ENCODE results near the gene IMMP2L.

Gene IMMP2L

DNA sequence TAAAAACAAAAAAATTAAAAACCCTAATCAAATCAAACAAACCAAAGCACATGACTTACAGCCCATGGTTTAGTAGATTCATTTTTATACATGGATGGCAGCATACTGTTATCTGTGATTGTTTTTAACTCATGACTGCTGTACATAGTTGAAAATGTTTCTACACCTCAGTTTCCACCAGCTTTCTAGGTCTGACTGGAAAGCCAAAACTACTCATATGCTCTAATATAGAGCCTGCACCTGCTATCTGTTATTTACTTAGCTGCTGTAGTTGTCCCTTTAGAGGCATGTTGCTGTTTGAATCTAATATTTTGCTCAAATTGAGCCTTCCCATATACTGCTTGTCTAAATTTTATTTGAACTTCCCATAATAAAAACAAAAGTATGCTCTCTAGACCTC is 761.3 kb downstream of the IMMP2L start:
- Mint-ChIP-seq H3K36me3 (ENCODE audit: low read depth) (no peaks in the 10 kb centered on the region), H3K4me3 (no peak overlapping the region), H3K27ac (no peak overlapping the region), H3K9me3 (no peaks in the 10 kb centered on the region), H3K27me3 (ENCODE audit: low read depth, poor library complexity) (no peaks in the 10 kb centered on the region), H3K4me1 (no peaks in the 10 kb centered on the region)
- TF ChIP-seq CTCF (IDR thresholded peaks at IDR 0.05): no peak
- no peak for DNase-seq

- no peak for TF ChIP-seq CTCF (IDR thresholded peaks at IDR 0.05)
- no peaks in the 10 kb centered on the region for H3K36me3 Mint-ChIP-seq (ENCODE audit: low read depth)
- no peak overlapping the region for H3K4me3 Mint-ChIP-seq
- no peaks in the 10 kb centered on the region for H3K9me3 Mint-ChIP-seq
- no peaks in the 10 kb centered on the region for H3K4me1 Mint-ChIP-seq
- no peak overlapping the region for H3K27ac Mint-ChIP-seq
- DNase-seq: no peak
- H3K27me3 Mint-ChIP-seq (ENCODE audit: low read depth, poor library complexity): no peaks in the 10 kb centered on the region
Observed at GRCh38 chr7:110797656-110798055, 764.6 kb downstream of the IMMP2L start.

DNA sequence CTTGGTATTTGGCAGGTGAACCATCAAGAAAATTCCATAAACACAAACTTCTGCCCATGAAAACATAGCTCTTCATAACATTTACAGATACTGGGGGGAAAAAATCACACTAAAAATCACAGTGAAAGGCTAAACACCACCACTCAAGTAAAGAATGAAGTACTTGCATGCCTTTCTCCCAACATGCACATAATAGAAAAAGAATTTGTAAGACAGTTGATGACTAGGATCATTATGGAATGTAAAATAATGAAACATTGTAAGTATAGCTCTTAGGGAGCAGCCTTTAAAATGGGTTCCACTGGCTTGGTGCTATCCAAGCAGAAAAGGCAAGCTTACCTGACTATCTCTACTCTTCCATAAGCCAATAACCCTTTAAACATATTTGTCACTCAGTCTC is 771.3 kb downstream of the IMMP2L start:
- no peaks in the 10 kb centered on the region for H3K36me3 Mint-ChIP-seq (ENCODE audit: low read depth)
- H3K27me3 Mint-ChIP-seq (ENCODE audit: low read depth, poor library complexity): no peaks in the 10 kb centered on the region
- no peaks in the 10 kb centered on the region for H3K9me3 Mint-ChIP-seq
- no peak for TF ChIP-seq CTCF (IDR thresholded peaks at IDR 0.05)
- DNase-seq: no peak
- H3K4me1 Mint-ChIP-seq: no peaks in the 10 kb centered on the region
- no peak overlapping the region for H3K4me3 Mint-ChIP-seq
- no peak overlapping the region for H3K27ac Mint-ChIP-seq

- H3K27ac Mint-ChIP-seq: no peak overlapping the region
Observed at GRCh38 chr7:110786328-110786965, 775.8 kb downstream of the IMMP2L start.

DNA sequence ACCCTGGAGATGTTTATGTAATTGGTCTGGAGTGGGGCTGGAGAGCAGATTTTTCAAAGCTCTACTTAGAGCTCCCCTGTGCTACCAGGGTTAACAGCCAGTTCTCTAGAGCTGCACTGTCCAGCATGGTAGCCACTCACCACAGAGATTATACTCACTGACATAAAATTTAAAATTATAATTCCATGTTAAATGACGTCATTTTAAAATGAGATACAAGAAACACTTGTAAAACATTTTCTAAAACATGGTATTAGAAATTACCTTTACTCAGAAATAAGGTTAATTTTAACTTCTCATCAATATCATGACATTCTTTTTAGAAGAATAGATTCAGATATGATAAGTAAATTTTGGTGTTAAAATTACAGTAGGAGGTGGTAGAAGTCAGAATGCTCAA is 777.5 kb downstream of the IMMP2L start:
- Mint-ChIP-seq H3K36me3 (ENCODE audit: low read depth) (no peaks in the 10 kb centered on the region), H3K4me1 (no peaks in the 10 kb centered on the region), H3K27ac (no peak overlapping the region), H3K9me3 (no peaks in the 10 kb centered on the region), H3K27me3 (ENCODE audit: low read depth, poor library complexity) (no peaks in the 10 kb centered on the region), H3K4me3 (no peak overlapping the region)
- TF ChIP-seq CTCF (IDR thresholded peaks at IDR 0.05): no peak
- DNase-seq: no peak

More at GRCh38 chr7:110786328-110786965, 775.8 kb downstream of the IMMP2L start:
- Mint-ChIP-seq H3K27me3 (ENCODE audit: low read depth, poor library complexity) (no peaks in the 10 kb centered on the region), H3K36me3 (ENCODE audit: low read depth) (no peaks in the 10 kb centered on the region), H3K4me3 (no peak overlapping the region), H3K9me3 (no peaks in the 10 kb centered on the region), H3K4me1 (no peaks in the 10 kb centered on the region)
- TF ChIP-seq CTCF (IDR thresholded peaks at IDR 0.05): no peak
- no peak for DNase-seq

GRCh38 chr7:110780712-110781111 is 781.6 kb downstream of the IMMP2L start:
- H3K27ac Mint-ChIP-seq: no peak overlapping the region
- H3K4me1 Mint-ChIP-seq: no peaks in the 10 kb centered on the region
- TF ChIP-seq CTCF (IDR thresholded peaks at IDR 0.05): no peak
- no peaks in the 10 kb centered on the region for H3K36me3 Mint-ChIP-seq (ENCODE audit: low read depth)
- H3K27me3 Mint-ChIP-seq (ENCODE audit: low read depth, poor library complexity): no peaks in the 10 kb centered on the region
- no peaks in the 10 kb centered on the region for H3K9me3 Mint-ChIP-seq
- no peak for DNase-seq
- no peak overlapping the region for H3K4me3 Mint-ChIP-seq

Data from nephron progenitor cell (in vitro differentiated cells).